Stimulated activated CD8-positive, alpha-beta memory T cell treated with anti-CD3 and anti-CD28 coated beads, Interleukin-4, amount 100 ng/mL, for 4 hours (primary cell): ENCODE measurements around the gene SLC20A1.
"Not testable (repeated sequence)": the region's sequence is repeated elsewhere in the genome, so short reads cannot be mapped to it uniquely, and the experiment has no call there.

Experiments
- DNase-seq, 2 donors: peaks; one replicate each; pipeline ENCODE4 v3.0.0-alpha.2; 2020; ENCODE audit warnings: low read depth in 2 of 2, low spot score in 1 of 2

SLC20A1 gene

DNA sequence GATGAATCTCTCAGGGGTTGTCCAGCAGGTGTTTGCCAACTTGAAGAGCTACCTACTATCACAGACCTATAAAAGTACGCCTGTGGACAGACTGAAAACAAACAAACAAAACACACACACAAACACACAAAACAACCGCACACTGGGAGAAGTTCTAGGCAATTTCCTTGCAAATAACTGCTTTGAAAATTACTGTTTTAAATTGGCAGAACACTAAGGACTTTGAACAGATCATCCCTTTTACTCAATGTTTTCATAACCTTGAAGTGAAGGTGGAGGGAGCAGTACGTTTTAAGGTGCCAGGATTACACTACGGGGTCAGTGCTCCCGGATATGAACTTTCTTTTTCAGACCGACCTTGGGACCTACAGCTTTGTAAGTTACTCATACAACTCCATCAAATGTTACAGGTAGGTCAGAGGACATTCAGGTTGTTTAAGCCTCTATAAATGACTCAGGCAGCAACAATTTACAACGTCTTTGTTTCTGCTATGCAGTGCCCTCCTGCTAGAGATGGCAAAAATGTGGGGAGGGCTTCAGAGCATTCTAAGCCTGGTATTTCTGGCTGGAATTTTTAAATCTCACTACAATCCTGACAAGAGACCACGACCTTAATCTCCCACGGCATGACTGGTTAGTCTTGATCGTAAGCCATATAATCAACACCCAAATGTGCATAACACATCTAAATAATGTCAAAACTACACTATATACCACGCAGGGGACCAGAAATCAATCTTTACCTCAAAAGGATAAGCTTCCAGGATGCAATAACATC is 1.4 kb upstream of the SLC20A1 start:
- no peak for DNase-seq

DNA sequence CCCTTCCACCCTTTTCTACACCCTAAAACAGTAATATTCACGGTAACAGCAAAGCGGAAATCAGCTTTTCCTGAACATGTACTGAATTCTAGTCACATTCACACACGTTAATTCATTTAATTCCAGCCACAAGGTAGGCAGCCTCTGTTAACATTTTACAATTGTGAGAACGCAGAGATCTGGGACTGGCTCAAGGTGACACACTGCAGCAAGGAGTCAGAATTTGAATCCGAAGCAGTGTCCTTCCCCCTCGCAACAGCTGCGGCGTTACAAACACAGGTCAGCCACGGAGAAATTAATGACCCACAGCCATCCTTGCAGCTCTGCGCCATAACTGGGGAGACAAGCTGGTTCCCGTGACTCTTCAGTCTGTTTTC is 818 bp upstream of the SLC20A1 start:
- DNase-seq: no peak

DNA sequence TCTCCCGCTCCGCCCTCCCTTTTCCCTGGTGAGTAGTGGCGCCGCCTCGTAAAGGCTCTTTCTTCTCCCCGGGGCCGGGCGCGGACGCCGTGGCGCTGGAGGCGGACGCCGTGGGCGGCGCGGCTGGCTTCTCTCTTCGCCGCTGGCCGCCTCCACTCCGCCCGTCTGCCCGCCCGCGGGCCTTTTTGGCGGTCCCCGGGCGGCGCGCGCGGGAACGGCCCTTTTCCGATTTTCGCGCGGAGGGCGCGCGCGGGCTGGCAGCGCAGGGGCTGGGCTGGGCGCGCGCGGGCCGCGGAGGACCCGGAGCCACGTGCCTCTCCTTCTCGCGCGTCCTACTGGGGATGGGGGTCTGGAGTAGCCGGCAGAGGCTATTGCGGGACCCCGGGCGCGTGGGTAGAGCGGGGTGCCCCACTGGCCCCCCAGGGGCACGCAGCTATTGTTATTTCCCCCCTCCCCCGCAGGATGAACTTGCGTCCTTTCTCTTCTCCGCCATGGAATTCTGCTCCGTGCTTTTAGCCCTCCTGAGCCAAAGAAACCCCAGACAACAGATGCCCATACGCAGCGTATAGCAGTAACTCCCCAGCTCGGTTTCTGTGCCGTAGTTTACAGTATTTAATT is 472 bp downstream of the SLC20A1 start:
- DNase-seq: peak in 1 of 2 donors; percentile 47

DNA sequence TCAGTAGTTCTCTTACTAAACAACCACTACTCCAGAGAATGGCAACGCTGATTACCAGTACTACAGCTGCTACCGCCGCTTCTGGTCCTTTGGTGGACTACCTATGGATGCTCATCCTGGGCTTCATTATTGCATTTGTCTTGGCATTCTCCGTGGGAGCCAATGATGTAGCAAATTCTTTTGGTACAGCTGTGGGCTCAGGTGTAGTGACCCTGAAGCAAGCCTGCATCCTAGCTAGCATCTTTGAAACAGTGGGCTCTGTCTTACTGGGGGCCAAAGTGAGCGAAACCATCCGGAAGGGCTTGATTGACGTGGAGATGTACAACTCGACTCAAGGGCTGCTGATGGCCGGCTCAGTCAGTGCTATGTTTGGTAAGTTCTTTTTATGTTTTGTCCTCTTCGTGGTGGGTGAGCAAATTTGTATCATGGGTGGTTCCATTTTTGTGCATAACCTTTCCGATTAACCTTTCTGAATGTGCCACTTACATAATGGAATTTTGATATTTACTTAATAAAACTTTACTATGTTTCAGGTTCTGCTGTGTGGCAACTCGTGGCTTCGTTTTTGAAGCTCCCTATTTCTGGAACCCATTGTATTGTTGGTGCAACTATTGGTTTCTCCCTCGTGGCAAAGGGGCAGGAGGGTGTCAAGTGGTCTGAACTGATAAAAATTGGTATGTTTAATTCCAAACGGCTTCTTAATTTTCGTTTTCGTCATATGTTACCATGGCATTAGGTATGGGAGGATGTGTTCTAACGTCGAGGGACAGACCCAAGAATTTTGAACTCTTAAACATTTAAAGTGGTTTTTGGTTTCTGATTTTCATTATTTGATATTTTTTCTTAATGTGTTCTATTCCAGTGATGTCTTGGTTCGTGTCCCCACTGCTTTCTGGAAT is 1.3 kb downstream of the SLC20A1 start:
- DNase-seq: no peak

DNA sequence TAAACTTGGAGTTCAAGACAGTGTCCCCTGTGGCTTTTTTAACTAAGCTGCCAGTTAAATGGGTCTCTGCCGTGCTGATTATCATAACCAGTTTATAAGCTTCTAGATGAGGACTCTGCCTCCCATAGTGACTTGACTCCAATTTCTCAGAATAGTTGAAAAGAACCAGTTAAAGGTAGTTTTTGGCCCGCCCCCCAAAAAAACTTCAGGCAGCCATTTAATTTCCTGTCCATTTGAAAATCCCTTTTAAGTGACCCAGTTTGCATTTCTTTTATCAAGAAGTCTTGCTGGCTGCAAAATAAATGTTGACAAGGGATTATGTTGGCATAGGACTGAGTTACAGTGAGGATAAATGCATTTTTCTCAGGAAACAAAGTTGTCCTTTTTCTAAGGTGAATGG is 2.3 kb downstream of the SLC20A1 start:
- DNase-seq: no peak

DNA sequence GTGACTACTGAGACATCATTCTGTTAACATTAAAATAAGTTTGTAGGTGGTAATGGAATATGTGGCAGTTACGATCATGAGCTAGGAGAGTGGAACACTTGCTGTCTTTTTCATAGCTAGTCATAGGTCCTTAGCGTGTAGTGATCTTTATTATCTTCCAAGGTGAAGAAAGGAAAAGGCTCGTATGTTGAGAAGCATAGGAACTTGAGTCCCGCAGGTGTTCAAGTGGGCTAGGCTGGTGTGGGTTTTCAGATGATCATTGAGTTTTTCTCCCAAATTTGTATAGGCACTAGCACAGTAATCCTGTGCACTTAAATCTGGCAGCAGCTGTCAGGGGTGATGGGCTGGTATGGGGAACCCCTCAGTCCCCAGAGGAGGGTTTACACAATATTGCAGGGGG is 10.9 kb downstream of the SLC20A1 start:
- no peak for DNase-seq

DNA sequence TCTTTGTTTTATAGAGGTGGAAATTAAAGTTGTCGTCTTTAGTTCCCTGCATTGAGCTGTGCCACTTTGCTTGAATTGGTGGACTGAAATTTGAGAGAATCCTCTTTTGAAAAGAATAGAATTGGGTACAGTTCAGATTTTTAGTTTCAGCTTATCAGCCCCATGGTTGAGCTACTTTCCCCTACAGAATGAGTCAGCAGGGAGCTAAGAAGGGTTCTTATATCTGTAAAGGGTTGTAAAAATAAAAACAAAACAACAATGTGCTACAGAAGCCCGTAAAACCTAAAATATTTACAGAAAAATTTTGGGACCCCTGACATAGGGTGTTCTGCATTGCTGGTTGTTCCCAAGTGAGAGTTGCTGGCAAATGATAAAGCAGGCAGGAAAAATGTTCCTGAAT is 12.6 kb downstream of the SLC20A1 start:
- DNase-seq: no peak

DNA sequence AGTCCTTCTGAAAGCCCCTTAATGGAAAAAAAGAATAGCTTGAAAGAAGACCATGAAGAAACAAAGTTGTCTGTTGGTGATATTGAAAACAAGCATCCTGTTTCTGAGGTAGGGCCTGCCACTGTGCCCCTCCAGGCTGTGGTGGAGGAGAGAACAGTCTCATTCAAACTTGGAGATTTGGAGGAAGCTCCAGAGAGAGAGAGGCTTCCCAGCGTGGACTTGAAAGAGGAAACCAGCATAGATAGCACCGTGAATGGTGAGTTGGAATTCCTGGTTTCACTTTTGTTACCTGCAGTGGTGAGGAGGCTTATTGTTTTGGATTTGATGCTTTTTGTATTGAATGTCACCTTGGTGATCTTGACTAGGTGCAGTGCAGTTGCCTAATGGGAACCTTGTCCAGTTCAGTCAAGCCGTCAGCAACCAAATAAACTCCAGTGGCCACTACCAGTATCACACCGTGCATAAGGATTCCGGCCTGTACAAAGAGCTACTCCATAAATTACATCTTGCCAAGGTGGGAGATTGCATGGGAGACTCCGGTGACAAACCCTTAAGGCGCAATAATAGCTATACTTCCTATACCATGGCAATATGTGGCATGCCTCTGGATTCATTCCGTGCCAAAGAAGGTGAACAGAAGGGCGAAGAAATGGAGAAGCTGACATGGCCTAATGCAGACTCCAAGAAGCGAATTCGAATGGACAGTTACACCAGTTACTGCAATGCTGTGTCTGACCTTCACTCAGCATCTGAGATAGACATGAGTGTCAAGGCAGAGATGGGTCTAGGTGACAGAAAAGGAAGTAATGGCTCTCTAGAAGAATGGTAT is 13.3 kb downstream of the SLC20A1 start:
- no peak for DNase-seq

DNA sequence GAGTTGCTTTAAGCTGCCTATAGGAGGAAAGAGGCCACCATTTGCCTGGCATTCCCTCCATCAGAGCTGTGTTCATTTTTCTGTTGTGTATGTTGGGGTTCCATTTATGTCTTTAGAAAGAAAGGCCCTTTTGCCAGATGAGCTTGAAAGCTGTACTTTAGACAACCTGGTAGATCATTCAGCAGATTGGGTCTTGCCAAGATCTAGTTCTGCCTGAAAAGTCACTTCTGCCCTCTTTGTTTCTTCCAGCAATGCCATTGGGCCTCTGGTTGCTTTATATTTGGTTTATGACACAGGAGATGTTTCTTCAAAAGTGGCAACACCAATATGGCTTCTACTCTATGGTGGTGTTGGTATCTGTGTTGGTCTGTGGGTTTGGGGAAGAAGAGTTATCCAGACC is 14.4 kb downstream of the SLC20A1 start:
- DNase-seq: no peak

DNA sequence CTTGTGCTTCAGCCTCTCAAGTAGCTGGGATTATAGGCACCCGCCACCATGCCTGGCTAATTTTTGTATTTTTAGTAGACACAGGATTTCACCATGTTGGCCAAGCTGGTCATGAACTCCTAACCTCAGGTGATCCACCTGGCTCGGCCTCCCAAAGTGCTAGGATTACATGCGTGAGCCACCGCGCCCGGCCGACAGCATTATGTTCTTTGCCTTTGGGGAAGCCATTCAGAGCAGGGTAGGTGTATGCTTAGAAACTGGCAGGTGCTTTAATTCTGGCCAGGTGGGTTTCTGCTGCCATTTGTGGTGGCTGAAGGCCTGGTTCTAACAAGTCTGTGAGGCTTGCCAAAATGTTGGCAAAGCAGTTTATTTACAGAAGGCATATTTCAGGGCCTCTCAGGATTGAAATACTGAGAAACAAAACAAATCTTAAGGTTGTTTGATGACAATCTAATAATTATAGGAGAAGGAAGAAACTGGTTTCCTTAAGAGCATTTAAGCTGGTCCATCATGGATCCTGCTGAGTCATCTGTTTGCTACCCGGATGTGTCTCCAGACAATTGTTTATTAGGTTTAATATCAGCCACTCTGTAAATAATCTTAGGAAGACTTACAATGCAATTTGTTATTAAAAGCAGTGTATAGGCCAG is 16.0 kb downstream of the SLC20A1 start:
- DNase-seq: no peak

DNA sequence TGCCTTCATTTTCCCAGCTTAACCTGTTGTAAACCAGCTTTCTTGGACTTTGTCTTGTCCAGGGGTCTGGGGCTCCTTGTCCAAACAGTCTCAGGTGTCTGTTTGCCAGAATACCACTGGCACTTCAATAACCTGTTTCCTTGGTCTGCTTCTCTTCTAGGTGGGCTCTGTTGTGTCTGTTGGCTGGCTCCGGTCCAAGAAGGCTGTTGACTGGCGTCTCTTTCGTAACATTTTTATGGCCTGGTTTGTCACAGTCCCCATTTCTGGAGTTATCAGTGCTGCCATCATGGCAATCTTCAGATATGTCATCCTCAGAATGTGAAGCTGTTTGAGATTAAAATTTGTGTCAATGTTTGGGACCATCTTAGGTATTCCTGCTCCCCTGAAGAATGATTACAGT is 17.0 kb downstream of the SLC20A1 start:
- DNase-seq: no peak

DNA sequence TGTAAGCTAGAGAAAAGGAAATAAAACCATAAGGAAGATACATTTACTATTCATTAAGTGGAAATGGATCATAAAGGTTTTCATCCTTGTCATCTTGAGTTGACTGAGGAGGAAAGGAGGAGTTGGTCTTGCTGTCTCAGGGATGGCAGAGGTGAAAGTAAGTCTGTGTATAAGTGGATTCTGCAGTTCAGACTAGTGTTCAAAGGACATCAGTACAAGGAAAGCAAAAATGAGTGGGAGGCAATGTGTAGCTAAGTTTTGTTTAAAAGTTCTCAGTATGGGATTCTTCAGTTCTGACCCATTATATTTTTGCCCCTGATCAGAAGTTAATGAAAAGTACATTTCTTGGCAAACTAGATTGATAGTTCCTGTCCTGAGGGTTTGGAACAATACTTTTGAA is 18.9 kb downstream of the SLC20A1 start:
- no peak for DNase-seq

DNA sequence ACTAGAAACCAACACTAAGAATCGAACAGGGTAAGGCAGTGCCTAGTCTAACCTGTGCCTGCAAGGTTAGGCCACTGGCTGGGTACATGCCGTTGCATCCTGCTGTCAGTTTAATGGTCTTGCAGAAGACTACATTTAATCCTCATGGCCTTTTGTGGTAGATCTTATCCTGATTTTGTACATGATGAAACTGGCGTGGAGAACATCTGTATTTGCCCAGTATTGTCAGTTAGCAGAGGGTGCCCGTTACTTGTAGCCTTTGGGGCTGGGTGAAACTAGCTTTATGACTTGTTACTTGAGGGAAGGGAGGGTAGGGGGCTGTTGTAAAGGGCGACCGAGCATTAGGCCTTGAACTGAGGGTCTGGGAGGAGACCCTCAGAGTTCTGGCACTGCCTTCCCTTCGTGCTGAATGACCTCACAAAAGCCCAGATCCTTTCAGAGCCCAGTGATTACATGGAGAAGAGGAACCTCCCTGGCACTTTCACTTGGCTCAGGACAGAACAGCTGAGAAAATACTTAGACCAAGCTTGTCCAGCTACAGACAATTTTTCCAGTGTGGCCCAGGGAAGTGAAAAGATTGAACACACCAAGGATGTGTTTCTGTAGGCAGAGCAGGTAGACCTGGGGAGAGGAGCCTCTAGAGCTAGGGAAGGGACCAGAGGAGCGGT is 19.5 kb downstream of the SLC20A1 start:
- no peak for DNase-seq

DNA sequence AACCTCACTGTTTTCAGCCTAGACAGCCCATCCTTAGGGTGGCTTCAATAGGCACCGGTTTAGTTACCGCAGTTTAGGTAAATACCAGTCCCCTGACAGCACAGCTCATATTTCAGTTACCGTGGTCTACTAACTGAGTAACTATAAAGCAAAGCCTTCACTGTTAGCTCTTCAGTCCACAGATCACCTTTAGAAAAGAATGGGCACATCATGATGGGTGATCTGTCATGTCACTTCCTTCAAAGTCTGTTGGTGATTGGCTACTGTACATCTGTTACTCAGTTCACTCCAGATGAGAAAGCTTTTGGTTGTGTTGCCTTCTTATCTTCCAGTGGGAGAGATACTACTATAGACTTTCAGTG is 21.0 kb downstream of the SLC20A1 start:
- DNase-seq: no peak

DNA sequence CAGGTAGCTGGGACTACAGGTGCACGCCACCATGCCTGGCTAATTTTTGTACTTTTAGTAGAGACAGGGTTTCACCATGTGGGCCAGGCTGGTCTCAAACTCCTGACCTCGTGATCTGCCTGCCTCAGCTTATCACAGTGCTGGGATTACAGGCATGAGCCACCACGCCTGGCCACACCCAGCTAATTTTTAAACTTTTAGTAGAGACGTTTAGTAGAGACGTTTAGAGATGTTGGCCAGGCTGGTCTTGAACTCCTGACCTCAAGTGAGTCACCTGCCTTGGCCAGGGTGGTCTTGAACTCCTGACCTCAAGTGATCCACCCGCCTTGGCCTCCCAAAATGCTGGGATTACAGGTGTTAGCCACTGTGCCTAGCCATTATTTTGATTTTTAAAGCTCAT is 21.8 kb downstream of the SLC20A1 start:
- not testable (repeated sequence) for DNase-seq

DNA sequence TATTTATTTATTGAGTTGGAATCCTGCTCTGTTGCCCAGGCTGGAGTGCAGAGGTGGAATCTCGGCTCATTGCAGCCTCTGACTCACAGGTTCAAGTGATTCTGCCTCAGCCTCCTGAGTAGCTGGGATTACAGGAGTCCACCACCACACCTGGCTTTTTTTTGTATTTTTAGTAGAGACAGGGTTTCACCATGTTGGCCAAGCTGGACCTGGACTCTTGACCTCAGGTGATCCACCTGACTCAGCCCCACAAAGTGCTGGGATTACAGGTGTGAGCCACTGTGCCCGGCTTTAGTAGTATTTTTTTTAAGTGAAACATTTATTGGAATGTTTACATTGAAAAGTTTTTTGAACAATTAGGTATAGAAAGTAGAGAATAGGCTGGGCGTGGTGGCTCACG is 23.9 kb downstream of the SLC20A1 start:
- no peak for DNase-seq

DNA sequence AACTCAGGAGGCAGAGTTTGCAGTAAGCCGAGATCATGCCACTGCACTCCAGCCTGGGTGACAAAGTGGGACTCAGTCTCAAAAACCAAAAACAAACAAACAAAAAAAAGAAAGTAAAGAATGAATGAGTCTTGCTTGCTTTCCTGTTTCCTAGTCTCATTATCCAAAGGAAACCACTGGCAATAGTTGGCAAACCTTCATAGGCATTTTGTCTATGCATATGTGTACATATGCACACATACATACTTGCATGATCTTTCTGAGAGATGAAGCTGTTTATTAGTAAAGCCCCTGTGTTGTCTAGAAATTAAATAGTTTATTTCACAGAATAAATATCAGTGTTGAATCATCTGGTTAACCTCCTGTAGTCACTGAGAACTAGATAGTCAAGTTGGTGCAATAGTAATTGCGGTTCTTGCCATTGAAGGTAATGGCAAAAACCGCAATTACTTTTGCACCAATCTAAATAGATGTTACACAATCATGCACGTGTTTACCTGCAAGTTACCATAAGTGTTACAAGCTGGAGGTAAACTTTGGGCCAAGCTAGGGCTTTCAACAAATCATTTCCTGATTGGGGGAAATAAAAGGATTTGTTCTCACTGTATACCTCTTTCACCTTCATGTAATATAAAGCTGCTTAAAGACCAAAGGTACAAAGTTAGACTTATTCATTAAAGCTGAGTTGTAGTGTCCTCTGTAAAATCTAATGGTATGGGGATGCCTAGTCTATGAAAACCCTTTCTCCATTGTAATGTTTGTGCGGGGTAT is 24.7 kb downstream of the SLC20A1 start:
- DNase-seq: no peak

DNA sequence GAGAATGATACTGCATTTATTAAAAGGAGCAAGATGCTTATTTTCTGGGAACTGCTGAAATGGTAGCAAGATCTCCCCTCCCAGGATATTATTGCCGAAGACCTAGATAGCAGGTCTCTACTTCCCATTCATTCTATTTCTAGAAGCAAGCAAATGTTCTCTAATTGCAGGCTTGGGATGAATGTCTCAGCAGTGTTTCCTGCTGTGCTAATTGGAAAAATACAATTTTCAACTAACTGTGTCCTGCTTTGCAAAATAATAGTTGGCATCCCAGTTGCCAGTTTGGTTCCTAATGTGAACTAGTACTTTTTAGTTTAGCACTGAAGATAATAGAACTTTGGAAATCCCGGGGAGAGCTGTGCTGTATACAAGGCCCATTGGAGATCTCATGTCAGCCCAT is 26.1 kb downstream of the SLC20A1 start:
- no peak for DNase-seq

DNA sequence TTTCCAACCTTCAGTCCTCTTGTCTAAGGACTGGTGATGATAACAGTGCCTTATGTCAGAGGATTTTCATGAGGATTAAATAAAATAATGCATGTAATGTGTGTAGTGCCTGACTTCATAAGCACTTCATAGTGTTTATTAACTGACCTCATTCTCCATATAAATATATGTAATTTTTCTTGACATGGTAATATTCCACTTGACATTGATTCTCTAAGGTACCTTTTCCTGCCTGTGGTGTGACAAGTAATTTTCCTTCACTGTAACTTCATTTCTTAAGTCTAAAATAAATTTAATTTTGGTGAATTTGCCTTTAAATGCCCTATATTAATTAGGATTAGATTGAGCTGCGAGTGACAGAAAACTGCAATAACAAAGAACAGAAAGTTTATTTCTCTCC is 27.3 kb downstream of the SLC20A1 start:
- DNase-seq: no peak
